NCI-H748 treated with DMSO at 0.1 percent for 48 hours (cell line): Measurements from ENCODE around the gene CDCA5.

Source experiments
- DNase-seq: peaks from one replicate; lab custom pipeline; 2025; lab: John Stamatoyannopoulos, UW

The CDCA5 gene

DNA sequence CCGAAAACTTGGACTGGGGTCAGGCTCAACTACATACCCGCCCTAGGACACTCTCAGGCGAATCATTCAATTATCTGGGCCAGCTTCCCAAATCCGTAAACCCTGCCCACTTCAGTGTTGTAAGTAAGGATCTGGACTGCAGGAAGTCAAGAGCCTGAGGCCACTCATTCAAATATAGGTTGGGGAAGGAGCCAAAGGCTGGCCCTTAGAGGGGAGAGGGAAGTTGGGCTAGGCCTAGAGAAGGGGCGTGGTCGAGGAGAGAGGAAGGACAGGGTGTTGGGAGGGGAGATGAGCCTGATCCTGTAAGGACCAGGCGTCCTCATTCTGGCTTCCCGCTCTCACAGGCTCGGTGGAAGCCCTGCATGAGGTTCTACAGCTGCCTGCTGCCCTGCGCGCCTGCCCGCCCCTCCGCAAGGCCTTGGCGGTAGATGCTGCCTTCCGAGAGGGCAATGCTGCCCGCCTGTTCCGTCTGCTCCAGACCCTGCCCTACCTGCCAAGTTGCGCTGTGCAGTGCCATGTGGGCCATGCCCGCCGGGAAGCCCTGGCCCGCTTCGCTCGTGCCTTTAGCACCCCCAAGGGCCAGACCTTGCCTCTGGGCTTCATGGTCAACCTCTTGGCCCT, 39.8 kb downstream of the CDCA5 start:
- no peak for DNase-seq

- no peak for DNase-seq
Observed at GRCh38 chr11:65042891-65043290, 40.9 kb downstream of the CDCA5 start.

DNA sequence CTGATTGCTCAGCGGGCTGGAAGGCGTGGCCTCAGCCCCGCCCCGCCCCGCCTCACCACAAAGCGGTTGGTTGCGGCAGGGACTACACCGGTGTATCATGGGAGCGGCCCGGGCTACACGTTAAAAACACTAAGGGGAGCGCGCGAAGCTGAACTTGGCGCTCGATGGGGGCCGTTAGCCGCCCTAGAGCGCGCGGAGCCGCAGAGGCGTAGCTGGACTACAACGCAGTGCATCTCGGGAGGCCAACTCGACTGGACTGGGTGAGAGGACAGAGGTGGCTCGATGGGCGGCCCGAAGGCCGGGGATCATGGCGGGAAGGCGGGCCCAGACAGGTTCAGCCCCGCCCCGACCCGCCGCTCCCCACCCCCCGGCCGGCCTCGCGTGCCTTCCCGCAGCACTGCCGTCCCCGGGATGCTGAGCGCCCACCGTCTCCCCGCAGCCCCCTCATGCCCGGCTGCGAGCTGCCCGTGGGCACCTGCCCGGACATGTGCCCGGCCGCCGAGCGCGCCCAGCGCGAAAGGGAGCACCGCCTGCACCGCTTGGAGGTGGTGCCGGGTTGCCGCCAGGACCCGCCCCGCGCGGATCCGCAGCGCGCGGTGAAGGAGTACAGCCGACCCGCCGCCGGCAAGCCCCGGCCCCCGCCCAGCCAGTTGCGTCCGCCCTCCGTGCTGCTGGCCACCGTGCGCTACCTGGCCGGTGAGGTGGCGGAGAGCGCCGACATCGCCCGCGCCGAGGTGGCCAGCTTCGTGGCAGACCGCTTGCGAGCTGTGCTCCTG, 42.8 kb downstream of the CDCA5 start, which contains the start of gene SAC3D1:
SAC3D1 (plus strand) TSS at position 364 of the 776 bp plus-strand sequence; CDS start at position 447, 83 bp downstream.
- DNase-seq: peak; percentile 90

GRCh38 chr11:65040520-65040846, 43.4 kb downstream of the CDCA5 start:
- DNase-seq: no peak

DNA sequence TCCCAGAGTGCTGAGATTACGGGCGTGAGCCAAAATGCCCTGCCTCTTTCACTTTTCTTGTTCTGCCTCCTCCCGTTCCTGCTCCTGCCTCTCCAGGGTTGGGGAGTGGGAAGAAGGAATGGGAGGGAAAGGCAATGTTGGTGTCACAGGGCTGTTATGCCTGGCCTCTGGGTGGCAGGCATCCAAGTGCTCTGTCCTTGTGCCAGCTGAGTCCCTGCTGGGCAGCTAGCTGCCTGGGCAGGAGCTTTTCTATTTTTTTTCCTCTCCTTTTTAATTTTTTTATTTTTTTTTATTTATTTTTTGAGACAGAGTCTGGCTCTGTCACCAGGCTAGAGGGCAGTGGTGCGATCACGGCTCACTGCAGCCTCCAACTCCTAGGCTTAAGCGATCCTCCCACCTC, 46.9 kb downstream of the CDCA5 start:
- no peak for DNase-seq

DNA sequence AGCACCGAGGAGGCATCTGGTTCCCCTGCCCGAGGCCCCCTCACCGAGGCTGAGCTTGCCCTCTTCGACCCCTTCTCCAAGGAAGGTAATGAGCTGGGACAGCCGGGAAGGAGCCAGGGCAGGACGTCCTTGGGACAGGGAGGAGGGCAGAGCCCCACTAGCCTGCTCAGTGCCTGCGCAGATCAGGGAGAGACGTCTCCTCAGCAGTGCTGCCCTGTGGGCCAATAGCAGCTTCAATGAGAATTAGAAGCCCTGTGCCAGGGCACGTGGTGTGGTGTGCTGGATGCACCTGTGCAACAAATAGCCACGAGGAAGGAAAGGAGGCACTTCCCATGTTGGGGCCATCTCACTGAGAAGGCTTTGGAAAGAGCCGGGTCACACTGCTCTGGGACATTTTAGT, 48.3 kb downstream of the CDCA5 start:
- DNase-seq: no peak

DNA sequence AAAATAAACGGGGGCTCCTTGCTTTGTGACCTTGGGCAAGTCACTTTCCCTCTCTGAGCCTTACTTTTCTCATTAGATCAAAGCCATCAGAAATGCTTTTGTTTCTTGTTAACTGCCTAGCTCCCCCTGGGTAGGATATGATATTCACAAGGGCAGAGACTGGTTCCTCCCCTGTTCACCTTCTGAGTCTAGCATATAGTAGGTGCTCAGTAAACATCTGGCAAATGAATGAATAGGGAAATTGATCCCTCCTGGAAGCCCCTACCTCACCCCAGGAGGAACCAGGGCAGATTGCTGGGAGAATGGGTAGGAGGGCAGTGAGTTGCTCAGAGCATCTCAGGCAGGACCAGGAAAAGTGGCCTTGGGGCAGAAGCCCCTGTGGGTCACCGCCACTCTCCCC, 49.4 kb downstream of the CDCA5 start:
- DNase-seq: no peak

DNA sequence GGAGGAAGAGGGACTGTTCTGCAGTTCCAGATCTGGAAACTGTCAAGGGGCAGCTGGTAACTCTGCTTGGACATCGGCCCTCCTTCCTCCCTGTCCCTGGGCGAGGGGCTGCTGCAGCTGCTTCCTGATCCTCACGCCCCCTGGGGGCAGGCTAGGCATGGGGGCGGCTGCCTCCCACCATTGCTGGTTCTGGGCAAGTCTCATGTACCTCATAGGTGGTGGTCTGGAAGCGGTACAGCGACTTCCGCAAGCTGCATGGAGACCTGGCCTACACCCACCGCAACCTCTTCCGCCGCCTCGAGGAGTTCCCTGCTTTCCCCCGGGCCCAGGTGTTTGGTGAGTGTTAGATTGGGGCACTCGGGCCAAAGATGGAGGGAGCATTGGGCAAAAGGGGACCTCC, 51.6 kb downstream of the CDCA5 start:
- no peak for DNase-seq
